Measurements from ENCODE around the gene MBD5.

- TF ChIP-seq CTCF (IDR thresholded peaks at IDR 0.05) (no peak), POLR2A (IDR thresholded peaks at IDR 0.05) (no peak)
Observed at GRCh38 chr2:148530350-148530749, 509.5 kb downstream of the MBD5 start.
